Activated CD4-positive, alpha-beta T cell treated with anti-CD3 and anti-CD28 coated beads, Interleukin-2, Interleukin-4, amounts not matched to agents 100 ng/mL and 50 ng/mL, durations not matched to agents 16 hours and 8 hours (primary cell): ENCODE data around the gene ARL8B.
A peak's percentile ranks its signal among the peaks of the same experiment; 100 is the strongest.
"Not testable (repeated sequence)": the region's sequence is repeated elsewhere in the genome, so short reads cannot be mapped to it uniquely, and the experiment has no call there.

Source experiments
- DNase-seq: peaks from one replicate; pipeline ENCODE4 v3.0.0-alpha.2; 2020; ENCODE audit warnings: low spot score

ARL8B gene

DNA sequence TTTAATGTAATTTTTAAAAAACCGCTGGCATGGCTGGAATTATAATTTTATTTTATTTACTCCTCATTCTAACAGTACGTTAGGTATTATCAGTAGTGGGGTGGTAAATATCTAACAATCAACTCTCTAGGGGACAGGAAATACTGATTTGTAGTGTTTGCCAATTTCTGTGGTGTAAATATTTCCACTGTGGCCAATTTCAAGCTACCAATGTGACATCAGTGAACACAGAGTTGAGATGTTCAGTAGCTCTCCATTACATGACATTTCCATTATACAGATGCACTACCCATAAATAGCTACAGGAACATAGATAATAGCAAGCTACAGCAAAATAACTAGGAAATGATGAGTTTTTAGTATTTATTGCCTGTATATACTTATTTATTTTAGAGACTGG, 10.0 kb upstream of the ARL8B start:
- peak; percentile 15 for DNase-seq

DNA sequence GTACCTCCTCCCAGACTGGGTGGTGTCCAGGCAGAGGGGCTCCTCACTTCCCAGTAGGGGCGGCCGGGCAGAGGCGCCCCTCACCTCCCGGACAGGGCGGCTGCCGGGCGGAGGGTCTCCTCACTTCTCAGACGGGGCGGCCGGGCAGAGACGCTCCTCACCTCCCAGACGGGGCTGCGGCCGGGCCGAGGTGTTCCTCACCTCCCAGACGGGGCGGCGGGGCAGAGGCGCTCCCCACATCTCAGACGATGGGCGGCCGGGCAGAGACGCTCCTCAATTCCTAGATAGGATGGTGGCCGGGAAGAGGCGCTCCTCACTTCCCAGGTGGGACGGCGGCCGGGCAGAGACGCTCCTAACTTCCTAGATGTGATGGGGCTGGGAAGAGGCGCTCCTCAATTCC, 8.4 kb upstream of the ARL8B start:
- not testable (repeated sequence) for DNase-seq

DNA sequence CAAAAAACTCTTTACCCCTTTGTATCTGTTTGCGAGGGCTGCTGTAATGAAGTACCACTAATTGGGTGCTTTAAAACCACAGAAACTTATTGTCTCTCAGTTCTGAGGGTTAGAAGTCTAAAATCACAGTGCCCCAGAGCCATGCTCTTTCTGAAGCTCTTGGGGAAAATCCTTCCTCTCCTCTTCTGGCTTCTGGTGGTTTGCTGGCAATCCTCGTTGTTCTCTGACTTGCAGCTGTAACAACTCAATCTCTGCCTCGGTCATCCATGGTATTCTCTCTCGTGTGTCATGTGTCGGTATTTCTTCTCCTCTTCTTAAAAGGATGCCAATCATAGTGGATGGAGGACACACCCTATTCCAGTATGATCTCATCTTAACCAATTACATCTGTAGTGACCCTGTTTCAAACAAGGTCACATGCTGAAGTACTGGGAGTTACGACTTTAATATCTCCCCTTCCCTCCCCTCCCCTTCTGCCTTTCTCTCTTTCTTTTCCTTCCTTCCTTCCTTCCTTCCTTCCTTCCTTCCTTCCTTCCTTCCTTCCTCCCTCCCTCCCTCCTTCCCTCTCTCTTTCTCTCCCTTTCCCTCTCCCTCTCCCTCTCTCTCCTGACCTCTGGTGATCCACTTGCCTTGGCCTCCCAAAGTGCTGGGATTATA, 6.5 kb upstream of the ARL8B start:
- no peak for DNase-seq

GRCh38 chr3:5116538-5116937, 5.6 kb upstream of the ARL8B start:
- no peak for DNase-seq

DNA sequence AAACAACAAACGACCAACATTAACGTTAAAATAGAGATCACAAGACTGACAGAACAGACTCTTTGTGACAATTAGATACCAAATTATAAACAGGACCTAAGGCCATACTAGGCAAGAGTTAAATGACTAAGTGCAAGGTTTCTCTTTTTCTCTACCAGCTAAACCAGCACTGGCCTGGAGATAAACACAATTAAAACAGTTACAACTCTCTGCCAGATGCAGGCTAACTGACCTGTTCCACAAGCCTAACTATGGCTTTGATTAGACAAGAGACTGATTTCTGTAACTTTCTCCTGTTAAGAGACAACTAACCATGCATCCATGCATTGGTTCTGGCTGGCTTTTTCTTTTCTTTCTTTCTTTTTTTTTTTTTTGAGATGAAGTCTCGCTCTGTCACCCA, 1.6 kb upstream of the ARL8B start:
- DNase-seq = no peak

DNA sequence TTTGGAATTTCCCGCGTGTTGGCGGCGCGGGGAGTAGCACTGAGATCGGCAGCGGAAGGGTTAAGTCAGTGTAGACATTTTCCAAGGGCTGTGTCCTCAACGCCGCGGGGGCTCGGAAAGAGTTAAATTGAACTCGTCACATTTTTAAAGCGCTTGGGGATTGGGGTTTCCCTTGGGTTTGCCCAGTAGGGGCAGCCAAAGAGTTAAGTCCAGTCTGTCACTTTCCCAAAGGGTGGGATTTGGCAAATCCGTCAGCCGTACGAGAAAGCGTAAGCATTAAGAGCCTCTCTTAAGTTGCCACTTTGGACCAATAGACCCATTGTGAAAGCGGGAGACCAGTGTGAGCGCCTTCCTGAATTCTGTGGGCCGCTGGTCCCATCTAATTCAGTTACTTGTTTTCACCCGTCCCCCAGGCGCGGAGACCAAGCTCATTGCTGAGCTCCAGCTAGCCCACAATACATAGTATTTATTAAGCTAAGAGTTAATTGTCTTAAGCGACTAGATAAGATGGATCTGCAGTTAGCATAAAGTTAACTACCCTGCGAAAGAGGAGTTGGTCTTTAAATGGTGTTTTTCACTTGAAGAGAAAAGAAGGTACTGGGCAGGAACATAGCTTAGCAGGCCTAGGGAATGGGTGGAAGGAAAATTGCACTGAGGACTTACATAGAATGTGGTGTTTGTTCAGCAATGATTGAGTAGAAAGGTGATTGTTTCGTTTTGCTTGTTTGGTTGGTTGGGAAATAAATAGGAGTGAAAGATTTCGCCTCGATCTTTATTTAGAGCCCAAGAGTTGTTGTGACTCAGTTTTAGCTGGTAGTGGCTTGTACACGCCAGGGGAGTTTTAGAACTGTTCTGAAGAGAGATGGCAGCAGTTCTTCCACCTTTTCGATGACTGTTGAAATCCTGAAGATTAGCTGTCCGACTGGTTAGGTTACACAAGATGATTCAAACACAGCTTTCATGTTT, 932 bp downstream of the ARL8B start:
- peak; percentile 63 for DNase-seq

GRCh38 chr3:5123937-5124336, 1.8 kb downstream of the ARL8B start:
- no peak for DNase-seq

GRCh38 chr3:5126586-5126985, 4.5 kb downstream of the ARL8B start:
- peak; percentile 4 for DNase-seq

- DNase-seq = no peak
Measured at GRCh38 chr3:5128849-5129248, 6.8 kb downstream of the ARL8B start.

DNA sequence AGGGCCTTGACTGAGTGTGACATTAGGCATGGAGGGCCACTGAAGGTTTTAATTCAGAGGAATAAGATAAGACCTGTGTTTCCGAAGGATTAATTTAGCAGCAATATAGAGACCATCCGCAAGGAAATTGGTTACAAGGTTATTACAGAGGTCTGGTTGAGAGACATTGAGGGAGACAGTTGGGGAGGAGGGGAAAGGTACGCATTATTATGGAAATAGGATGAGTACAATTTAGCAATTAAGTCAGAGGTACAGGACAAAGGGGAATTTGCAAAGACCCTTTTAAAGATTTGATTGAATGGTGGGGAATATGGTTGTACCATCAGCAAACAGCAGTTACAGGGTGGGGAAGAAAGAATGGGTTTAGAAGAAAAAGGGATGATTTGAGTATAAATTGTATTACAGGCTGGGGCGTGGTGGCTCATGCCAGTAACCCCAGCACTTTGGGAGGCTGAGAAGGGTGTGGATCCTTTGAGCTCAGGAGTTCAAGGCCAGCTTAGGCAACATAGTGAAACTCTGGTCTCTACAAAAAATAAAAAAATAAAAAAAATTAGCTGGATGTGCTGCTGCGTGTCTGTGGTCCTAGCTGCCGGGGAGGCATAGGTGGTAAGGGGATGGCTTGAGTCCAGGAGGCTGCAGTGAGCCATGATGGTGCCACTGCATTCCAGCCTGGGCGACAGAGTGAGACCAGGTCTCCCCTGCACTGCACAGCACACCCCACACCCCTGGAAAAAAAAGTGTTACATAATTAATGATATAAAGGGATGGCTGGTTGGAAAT, 11.3 kb downstream of the ARL8B start:
- DNase-seq = no peak

DNA sequence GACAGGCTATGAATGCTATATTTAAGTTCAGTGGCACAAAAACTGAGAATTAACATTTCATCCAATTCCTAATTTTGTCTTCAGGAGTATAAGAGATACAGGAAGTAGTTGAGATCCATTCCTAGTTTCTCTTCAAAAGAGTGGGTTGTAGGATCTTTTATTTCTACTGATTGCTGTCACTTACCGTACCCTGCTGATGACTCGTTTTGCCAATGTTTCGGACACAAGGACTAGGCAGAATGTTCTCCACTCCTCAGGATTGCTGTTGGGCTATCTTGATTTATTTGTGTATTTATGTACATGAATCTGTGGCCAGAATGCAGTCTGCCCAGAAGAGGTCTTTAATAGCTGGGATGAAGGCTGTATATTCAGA, 11.9 kb downstream of the ARL8B start:
- DNase-seq = no peak

DNA sequence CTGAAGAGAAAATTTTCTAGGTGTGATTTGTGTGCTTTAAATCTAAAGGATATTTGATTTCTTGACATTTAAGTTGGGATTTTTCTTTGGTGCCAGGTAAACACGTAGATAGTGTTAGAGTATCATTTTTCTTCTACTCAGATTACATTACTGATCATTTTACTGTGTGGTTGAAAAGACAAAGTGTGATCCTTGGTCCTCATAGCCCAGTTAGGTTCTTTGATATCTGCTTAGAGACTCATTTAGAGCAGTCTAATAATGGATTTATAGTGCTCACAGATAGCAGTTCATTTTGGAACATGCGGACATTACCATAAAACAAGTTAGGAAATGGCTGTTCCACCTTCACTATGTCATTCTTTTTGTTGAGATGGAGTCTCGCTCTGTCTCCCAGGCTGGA, 12.4 kb downstream of the ARL8B start:
- DNase-seq = no peak

DNA sequence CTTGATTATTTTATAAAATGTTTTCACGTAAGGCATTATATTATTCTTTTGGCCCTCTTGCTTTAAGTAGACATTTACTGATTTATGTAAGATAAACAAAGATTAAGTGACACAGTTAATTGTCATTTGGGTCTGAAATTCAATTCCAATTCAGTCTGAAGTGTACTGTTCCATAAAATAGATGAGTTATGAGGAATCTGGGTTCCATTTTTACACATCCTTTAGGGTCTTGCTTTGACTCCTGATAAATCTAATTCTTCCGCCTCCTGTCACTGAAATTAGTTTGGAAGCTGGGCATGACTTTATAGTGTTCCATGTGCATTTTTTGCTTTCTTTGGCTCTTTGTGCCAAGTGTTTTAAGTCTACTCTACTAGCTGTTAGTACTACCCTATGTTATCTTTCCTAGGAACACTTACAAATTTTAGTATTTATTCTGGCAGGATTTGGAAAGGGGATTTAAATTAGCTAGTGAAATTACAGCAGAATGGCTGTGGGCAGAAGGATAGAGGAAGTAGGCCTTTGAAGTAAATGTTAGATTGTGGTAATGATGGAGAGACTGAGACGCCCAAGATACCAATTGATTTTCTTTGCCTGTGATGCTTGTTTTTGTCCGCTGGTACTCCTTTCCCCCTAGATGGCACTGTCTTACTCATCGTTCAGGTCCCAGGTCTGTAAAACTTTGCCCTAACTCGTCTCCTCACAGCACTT, 14.3 kb downstream of the ARL8B start:
- peak; percentile 56 for DNase-seq

DNA sequence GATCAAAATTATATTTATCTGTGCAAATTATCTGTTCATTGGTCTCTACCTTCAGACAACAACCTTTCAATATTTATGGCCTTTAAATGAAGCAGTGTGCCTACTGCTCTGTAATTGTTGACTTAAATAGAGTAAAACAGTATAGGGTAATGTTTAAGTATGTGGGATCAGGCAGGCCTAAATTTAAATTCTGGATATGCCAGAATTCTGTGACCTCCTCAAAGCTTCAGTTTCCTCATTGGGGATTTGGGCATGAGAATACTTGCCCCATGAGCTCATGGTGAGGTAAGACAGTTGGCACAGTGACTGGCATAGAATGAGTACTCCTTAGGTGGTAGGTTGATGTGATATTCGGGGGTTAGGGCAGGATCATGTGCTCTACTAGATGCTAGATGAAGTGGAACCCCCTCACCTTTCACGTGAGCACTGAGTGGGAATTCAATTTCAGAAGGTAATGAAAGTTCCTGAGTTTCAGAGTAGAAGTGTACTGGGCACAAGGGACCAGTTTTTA, 14.9 kb downstream of the ARL8B start:
- no peak for DNase-seq

DNA sequence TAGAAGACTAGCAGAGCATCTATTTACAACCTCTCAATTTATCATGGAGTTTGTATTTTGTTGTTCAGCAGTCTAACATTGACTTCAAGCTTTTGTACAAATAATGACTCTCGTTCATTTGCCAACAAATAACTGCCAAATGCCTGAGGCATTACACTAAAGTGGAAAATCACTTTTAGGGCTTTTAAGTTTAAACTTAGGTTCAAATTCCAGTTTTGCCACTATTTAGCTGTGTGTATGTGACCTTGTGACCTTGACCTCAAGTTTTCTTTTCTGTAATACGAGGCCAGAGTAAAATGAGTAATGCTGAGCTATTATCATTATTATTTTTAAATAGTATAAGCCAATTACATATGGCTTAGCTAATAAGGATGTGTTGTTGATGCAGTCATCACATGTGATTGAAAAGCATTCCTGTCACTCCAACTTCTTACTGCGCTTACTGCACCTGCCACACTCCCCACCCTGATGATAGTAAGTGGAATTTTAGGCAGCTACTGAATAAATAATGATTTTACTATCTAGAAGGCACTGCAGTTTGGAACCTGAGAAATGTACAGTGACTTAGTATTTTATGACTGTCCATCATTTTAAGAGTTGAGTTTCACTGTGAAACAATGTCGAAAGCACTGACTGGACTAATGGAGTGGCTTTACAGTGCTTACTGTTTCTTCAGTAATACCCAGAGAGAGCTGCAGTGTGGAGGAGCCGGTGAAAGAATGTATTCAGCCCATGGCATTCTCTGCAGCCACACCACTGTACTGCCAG, 16.3 kb downstream of the ARL8B start:
- DNase-seq = no peak

GRCh38 chr3:5140230-5140621, 18.1 kb downstream of the ARL8B start:
- DNase-seq = no peak

GRCh38 chr3:5140839-5141238, 18.7 kb downstream of the ARL8B start:
- DNase-seq = no peak

DNA sequence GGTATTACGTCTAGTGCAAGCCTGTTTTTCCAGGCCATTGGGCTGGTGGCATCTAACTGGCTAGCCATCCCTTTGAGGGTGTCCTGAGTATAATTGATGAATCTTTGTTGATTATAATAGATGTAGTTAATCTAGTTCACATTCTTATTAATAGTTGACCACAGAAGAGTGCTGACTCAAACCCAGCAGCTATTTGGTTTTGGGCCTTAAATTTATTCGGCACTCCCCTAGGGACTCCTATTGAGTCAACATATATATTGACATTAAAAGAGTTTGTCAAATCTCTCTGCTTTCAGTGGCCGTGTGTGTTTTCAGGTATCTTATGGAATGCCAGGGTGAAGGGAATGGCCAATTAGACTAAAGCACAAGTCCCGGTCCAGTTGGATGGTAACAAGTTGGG, 19.7 kb downstream of the ARL8B start:
- no peak for DNase-seq

- no peak for DNase-seq
Measured at GRCh38 chr3:5143464-5143863, 21.4 kb downstream of the ARL8B start.

DNA sequence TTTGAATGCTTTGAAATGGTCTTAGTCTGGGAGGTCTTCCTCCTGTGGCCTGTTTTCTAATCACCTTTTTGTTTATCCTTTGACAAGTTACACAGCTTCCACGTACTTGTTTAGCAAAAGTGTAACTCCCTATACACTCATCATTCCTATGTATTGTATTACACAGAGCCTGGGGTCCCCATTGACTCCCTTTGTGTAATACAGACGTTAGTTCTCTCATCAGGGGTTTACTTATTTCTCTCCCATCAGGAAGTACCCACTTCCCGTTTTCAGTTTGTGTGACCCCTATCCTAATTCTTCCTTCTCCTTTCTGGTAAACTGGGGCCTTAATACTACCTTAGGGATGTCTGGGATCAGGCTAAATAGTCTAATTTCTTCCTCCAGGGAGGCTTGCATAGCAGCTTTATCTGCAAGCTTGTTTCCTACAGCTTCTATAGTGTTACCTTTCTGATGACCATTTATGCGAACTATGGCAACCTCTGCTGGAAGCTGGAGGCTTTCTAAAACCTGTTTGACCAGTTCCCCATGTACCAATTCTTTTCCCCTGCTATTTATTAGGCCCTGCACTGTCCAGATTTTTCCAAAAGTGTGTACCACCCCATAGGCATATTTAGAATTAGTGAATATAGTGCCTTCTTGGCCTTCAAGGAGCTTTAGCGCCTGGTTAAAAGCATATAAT, 22.4 kb downstream of the ARL8B start:
- no peak for DNase-seq

GRCh38 chr3:5145120-5145519, 23.0 kb downstream of the ARL8B start:
- no peak for DNase-seq
